Skeletal muscle satellite cell (primary cell): ENCODE data around the gene DIAPH3.

ENCODE experiments used
- H3K27me3 ChIP-seq: 2 replicates; pipeline ENCODE4 v1.7.0; 2013; ENCODE audit warnings: low read length; ENCODE audit not compliant: control insufficient read depth, insufficient read depth
- H3K36me3 ChIP-seq: 2 replicates; pipeline ENCODE4 v1.7.0; 2013; ENCODE audit warnings: mild to moderate bottlenecking, control low read depth, low read length; ENCODE audit not compliant: insufficient read depth
- H3K4me1 ChIP-seq: 2 replicates; pipeline ENCODE4 v1.7.0; 2013; ENCODE audit warnings: low read length; ENCODE audit not compliant: control insufficient read depth, insufficient read depth
- H3K4me2 ChIP-seq: 2 replicates; pipeline ENCODE4 v1.7.0; 2013; ENCODE audit warnings: mild to moderate bottlenecking, low read length
- H3K4me3 ChIP-seq: 2 replicates; pipeline ENCODE4 v1.7.0; 2013; ENCODE audit warnings: low read length
- H3K9ac ChIP-seq: 2 replicates; pipeline ENCODE4 v1.7.0; 2013; ENCODE audit warnings: mild to moderate bottlenecking, low read depth, low read length, moderate library complexity
- H3K9me3 ChIP-seq: replicated peaks from 2 replicates; pipeline ENCODE4 v1.7.0; 2013; ENCODE audit warnings: mild to moderate bottlenecking, control low read depth, low read length

The DIAPH3 gene

GRCh38 chr13:59677966-59678814 is 485.5 kb downstream of the DIAPH3 start:
- no peak overlapping the region for H3K4me2 ChIP-seq
- H3K36me3 ChIP-seq: no peaks in the 10 kb centered on the region
- no peak overlapping the region for H3K4me3 ChIP-seq
- H3K27me3 ChIP-seq: no peaks in the 10 kb centered on the region
- no peak overlapping the region for H3K9ac ChIP-seq
- H3K9me3 ChIP-seq: no peaks in the 10 kb centered on the region
- H3K4me1 ChIP-seq: no peaks in the 10 kb centered on the region

GRCh38 chr13:59677430-59677829 is 486.3 kb downstream of the DIAPH3 start:
- no peak overlapping the region for H3K4me3 ChIP-seq
- no peaks in the 10 kb centered on the region for H3K4me1 ChIP-seq
- H3K9me3 ChIP-seq: no peaks in the 10 kb centered on the region
- no peaks in the 10 kb centered on the region for H3K36me3 ChIP-seq
- H3K27me3 ChIP-seq: no peaks in the 10 kb centered on the region
- no peak overlapping the region for H3K9ac ChIP-seq
- no peak overlapping the region for H3K4me2 ChIP-seq

GRCh38 chr13:59674616-59675015 is 489.1 kb downstream of the DIAPH3 start:
- H3K9ac ChIP-seq: no peak overlapping the region
- no peak overlapping the region for H3K4me2 ChIP-seq
- no peaks in the 10 kb centered on the region for H3K27me3 ChIP-seq
- H3K4me3 ChIP-seq: no peak overlapping the region
- H3K9me3 ChIP-seq: no peaks in the 10 kb centered on the region
- no peaks in the 10 kb centered on the region for H3K4me1 ChIP-seq
- H3K36me3 ChIP-seq: no peaks in the 10 kb centered on the region

- Histone ChIP-seq H3K27me3 (no peaks in the 10 kb centered on the region), H3K36me3 (no peaks in the 10 kb centered on the region), H3K4me2 (no peak overlapping the region), H3K9ac (no peak overlapping the region), H3K4me1 (no peaks in the 10 kb centered on the region), H3K9me3 (no peaks in the 10 kb centered on the region), H3K4me3 (no peak overlapping the region)
These were observed 490.4 kb downstream of the DIAPH3 start for GRCh38 chr13:59673286-59673685.

- no peak overlapping the region for H3K4me2 ChIP-seq
- H3K9me3 ChIP-seq: no peaks in the 10 kb centered on the region
- no peaks in the 10 kb centered on the region for H3K4me1 ChIP-seq
- H3K36me3 ChIP-seq: no peaks in the 10 kb centered on the region
- no peaks in the 10 kb centered on the region for H3K27me3 ChIP-seq
- no peak overlapping the region for H3K9ac ChIP-seq
- no peak overlapping the region for H3K4me3 ChIP-seq
These were observed 491.3 kb downstream of the DIAPH3 start for GRCh38 chr13:59672445-59672844.

GRCh38 chr13:59671881-59672280 is 491.8 kb downstream of the DIAPH3 start:
- H3K4me1 ChIP-seq: no peaks in the 10 kb centered on the region
- H3K4me2 ChIP-seq: no peak overlapping the region

GRCh38 chr13:59666504-59666903 is 497.2 kb downstream of the DIAPH3 start:
- Histone ChIP-seq H3K9ac (no peak overlapping the region), H3K9me3 (no peaks in the 10 kb centered on the region), H3K4me1 (peaks cover 5% of the 10 kb centered on the region), H3K36me3 (no peaks in the 10 kb centered on the region), H3K27me3 (no peaks in the 10 kb centered on the region), H3K4me2 (peak overlapping the region; percentile 56), H3K4me3 (no peak overlapping the region)

More at GRCh38 chr13:59671881-59672280, 491.8 kb downstream of the DIAPH3 start:
- Histone ChIP-seq H3K36me3 (no peaks in the 10 kb centered on the region), H3K9ac (no peak overlapping the region), H3K4me3 (no peak overlapping the region), H3K27me3 (no peaks in the 10 kb centered on the region), H3K9me3 (no peaks in the 10 kb centered on the region)

- H3K9ac ChIP-seq: no peak overlapping the region
- H3K36me3 ChIP-seq: no peaks in the 10 kb centered on the region
- H3K27me3 ChIP-seq: no peaks in the 10 kb centered on the region
- no peaks in the 10 kb centered on the region for H3K9me3 ChIP-seq
- no peak overlapping the region for H3K4me3 ChIP-seq
- no peak overlapping the region for H3K4me2 ChIP-seq
- peaks cover 5% of the 10 kb centered on the region for H3K4me1 ChIP-seq
These were observed 498.0 kb downstream of the DIAPH3 start for GRCh38 chr13:59665732-59666131.

GRCh38 chr13:59665184-59665583 is 498.5 kb downstream of the DIAPH3 start:
- Histone ChIP-seq H3K4me3 (no peak overlapping the region), H3K9me3 (no peaks in the 10 kb centered on the region), H3K27me3 (no peaks in the 10 kb centered on the region), H3K4me1 (peaks cover 5% of the 10 kb centered on the region), H3K9ac (no peak overlapping the region), H3K36me3 (no peaks in the 10 kb centered on the region), H3K4me2 (no peak overlapping the region)

GRCh38 chr13:59664586-59664985 is 499.1 kb downstream of the DIAPH3 start:
- Histone ChIP-seq H3K4me1 (peaks cover 5% of the 10 kb centered on the region), H3K9me3 (no peaks in the 10 kb centered on the region), H3K4me3 (no peak overlapping the region), H3K4me2 (no peak overlapping the region), H3K9ac (no peak overlapping the region), H3K27me3 (no peaks in the 10 kb centered on the region), H3K36me3 (no peaks in the 10 kb centered on the region)

GRCh38 chr13:59663707-59664106 is 500.0 kb downstream of the DIAPH3 start:
- no peak overlapping the region for H3K4me3 ChIP-seq
- peaks cover 5% of the 10 kb centered on the region for H3K4me1 ChIP-seq
- no peak overlapping the region for H3K4me2 ChIP-seq
- no peaks in the 10 kb centered on the region for H3K9me3 ChIP-seq
- H3K27me3 ChIP-seq: no peaks in the 10 kb centered on the region
- no peak overlapping the region for H3K9ac ChIP-seq
- no peaks in the 10 kb centered on the region for H3K36me3 ChIP-seq

- Histone ChIP-seq H3K27me3 (no peaks in the 10 kb centered on the region), H3K9me3 (no peaks in the 10 kb centered on the region), H3K36me3 (no peaks in the 10 kb centered on the region), H3K4me3 (no peak overlapping the region), H3K9ac (no peak overlapping the region), H3K4me2 (no peak overlapping the region), H3K4me1 (no peaks in the 10 kb centered on the region)
These were observed 503.1 kb downstream of the DIAPH3 start for GRCh38 chr13:59660582-59660981.
